Ishikawa (cell line): ENCODE results near the gene AADACL4.

Experiments
- CEBPB ChIP-seq: IDR thresholded peaks from 2 replicates; pipeline ENCODE4 v1.6.1; 2012
- CREB1 ChIP-seq: IDR thresholded peaks from 2 replicates; pipeline ENCODE4 v1.6.1; 2012; ENCODE audit warnings: low read depth
- EGR1 ChIP-seq: IDR thresholded peaks from 2 replicates; pipeline ENCODE4 v1.6.1; 2012
- EP300 ChIP-seq: IDR thresholded peaks from 2 replicates; pipeline ENCODE4 v1.6.1; 2012; ENCODE audit warnings: borderline replicate concordance
- FOXM1 ChIP-seq: IDR thresholded peaks from 2 replicates; pipeline ENCODE4 v1.6.1; 2012; ENCODE audit warnings: low read depth, borderline replicate concordance
- NFIC ChIP-seq: IDR thresholded peaks from 2 replicates; pipeline ENCODE4 v1.6.1; 2012
- RAD21 ChIP-seq: IDR thresholded peaks from 2 replicates; pipeline ENCODE4 v1.6.1; 2012; ENCODE audit warnings: low read depth
- TAF1 ChIP-seq: IDR thresholded peaks from 2 replicates; pipeline ENCODE4 v1.6.1; 2012; ENCODE audit warnings: low read depth, mild to moderate bottlenecking
- TCF12 ChIP-seq: IDR thresholded peaks from 2 replicates; pipeline ENCODE4 v1.6.1; 2012; ENCODE audit warnings: low read depth
- TEAD4 ChIP-seq: IDR thresholded peaks from 2 replicates; pipeline ENCODE4 v1.6.1; 2012
- USF1 ChIP-seq: IDR thresholded peaks from 2 replicates; pipeline ENCODE4 v1.6.1; 2012
- YY1 ChIP-seq: IDR thresholded peaks from 2 replicates; pipeline ENCODE4 v1.6.1; 2012; ENCODE audit warnings: low read depth
- ZBTB7A ChIP-seq: IDR thresholded peaks from 2 replicates; pipeline ENCODE4 v1.6.1; 2012; ENCODE audit warnings: low read depth
- TF ChIP-seq, protein P1 (sequence below): IDR thresholded peaks from 2 replicates; pipeline ENCODE4 v1.6.1; 2012
- TF ChIP-seq, protein P2 (sequence below): IDR thresholded peaks from 2 replicates; pipeline ENCODE4 v1.6.1; 2012; ENCODE audit warnings: low read depth, mild to moderate bottlenecking

AADACL4 gene

DNA sequence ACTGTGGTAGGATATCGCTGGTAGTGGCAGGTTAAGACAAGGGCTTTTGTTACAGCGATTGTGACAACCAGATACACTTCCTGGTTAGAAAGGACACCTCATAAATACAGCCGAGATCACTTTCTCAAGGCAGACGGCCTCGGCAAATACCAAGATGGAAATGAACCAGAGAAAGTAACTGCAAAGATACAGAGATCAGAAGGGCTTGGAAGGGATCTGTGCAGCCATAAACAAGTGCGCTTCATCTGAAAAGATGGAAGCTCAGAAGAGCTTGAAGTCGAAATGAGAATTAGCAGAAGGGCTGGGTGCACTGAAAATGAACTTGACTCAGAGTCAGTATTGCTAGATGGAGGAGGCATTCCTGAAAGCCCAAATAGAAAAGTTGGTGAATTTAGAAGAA lies 32.9 kb upstream of the AADACL4 start:
- no peak for TF ChIP-seq USF1
- TF ChIP-seq TAF1: no peak
- TF ChIP-seq NFIC: no peak
- no peak for TF ChIP-seq CEBPB
- no peak for TF ChIP-seq EGR1
- no peak for TF ChIP-seq YY1
- TF ChIP-seq, protein P1, sequence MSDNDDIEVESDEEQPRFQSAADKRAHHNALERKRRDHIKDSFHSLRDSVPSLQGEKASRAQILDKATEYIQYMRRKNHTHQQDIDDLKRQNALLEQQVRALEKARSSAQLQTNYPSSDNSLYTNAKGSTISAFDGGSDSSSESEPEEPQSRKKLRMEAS: no peak
- TF ChIP-seq RAD21: no peak
- TF ChIP-seq TCF12: no peak
- TF ChIP-seq ZBTB7A: no peak
- no peak for TF ChIP-seq EP300
- TF ChIP-seq, protein P2, sequence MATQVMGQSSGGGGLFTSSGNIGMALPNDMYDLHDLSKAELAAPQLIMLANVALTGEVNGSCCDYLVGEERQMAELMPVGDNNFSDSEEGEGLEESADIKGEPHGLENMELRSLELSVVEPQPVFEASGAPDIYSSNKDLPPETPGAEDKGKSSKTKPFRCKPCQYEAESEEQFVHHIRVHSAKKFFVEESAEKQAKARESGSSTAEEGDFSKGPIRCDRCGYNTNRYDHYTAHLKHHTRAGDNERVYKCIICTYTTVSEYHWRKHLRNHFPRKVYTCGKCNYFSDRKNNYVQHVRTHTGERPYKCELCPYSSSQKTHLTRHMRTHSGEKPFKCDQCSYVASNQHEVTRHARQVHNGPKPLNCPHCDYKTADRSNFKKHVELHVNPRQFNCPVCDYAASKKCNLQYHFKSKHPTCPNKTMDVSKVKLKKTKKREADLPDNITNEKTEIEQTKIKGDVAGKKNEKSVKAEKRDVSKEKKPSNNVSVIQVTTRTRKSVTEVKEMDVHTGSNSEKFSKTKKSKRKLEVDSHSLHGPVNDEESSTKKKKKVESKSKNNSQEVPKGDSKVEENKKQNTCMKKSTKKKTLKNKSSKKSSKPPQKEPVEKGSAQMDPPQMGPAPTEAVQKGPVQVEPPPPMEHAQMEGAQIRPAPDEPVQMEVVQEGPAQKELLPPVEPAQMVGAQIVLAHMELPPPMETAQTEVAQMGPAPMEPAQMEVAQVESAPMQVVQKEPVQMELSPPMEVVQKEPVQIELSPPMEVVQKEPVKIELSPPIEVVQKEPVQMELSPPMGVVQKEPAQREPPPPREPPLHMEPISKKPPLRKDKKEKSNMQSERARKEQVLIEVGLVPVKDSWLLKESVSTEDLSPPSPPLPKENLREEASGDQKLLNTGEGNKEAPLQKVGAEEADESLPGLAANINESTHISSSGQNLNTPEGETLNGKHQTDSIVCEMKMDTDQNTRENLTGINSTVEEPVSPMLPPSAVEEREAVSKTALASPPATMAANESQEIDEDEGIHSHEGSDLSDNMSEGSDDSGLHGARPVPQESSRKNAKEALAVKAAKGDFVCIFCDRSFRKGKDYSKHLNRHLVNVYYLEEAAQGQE: no peak
- TF ChIP-seq FOXM1: no peak
- no peak for TF ChIP-seq CREB1

- TF ChIP-seq TAF1 (no peak), EP300 (no peak), TCF12 (no peak), NFIC (no peak), ZBTB7A (no peak), TEAD4 (no peak), YY1 (no peak), EGR1 (no peak), RAD21 (no peak), USF1 (no peak), FOXM1 (no peak), CEBPB (no peak), CREB1 (no peak)
- TF ChIP-seq, protein P2: no peak
- TF ChIP-seq, protein P1: no peak
These were observed 30.7 kb upstream of the AADACL4 start for GRCh38 chr1:12613180-12613579.

- TF ChIP-seq, protein P2: no peak
- TF ChIP-seq RAD21: no peak
- TF ChIP-seq CEBPB: no peak
- TF ChIP-seq FOXM1: no peak
- TF ChIP-seq, protein P1: no peak
- TF ChIP-seq ZBTB7A: no peak
- no peak for TF ChIP-seq CREB1
- no peak for TF ChIP-seq EGR1
- TF ChIP-seq YY1: no peak
- TF ChIP-seq TEAD4: no peak
- no peak for TF ChIP-seq EP300
- no peak for TF ChIP-seq NFIC
- TF ChIP-seq TAF1: no peak
- TF ChIP-seq USF1: no peak
These were observed 29.3 kb upstream of the AADACL4 start for GRCh38 chr1:12614402-12615158.
